ENCODE data around the gene AP2B1. TPM values are rescaled to one million over a fixed set of nuclear protein-coding genes. Genes with fewer than 3 reads are reported as not detected.

Gene AP2B1
- total and polyA plus RNA-seq, 9 of the 15 experiments (the other 6 are each of a cell fraction or from before 2014, with no cell fraction given): 60.1 to 287 (median 105) TPM

- no peak overlapping the region for H3K4me2 ChIP-seq (ENCODE audit: insufficient read depth, low read length)
- BruUV-seq (replicated peaks): no TSS peak
- no peaks in the 10 kb centered on the region for H3K9me3 ChIP-seq (replicated peaks; ENCODE audit: control insufficient read depth, insufficient read depth, low read depth, low read length)
- H3K27me3 ChIP-seq (ENCODE audit: control insufficient read depth in 2 of 2, insufficient read depth in 2 of 2, low read length in 2 of 2): no peaks in the 10 kb centered on the region
- H4K20me1 ChIP-seq (replicated peaks; ENCODE audit: control insufficient read depth, insufficient read depth, low read length): no peaks in the 10 kb centered on the region
- no peaks in the 10 kb centered on the region for H3K4me1 ChIP-seq (replicated peaks in 1 of 2; ENCODE audit: control insufficient read depth in 2 of 2, insufficient read depth in 2 of 2, low read length in 2 of 2)
- in situ Hi-C loops (cut with MboI): no loop called here
- 85% methylated on average over 2 of the region's 2 CpGs for WGBS (ENCODE audit: insufficient coverage, low coverage, missing lambda C conversion rate)
- TF ChIP-seq SMARCA4 (IDR thresholded peaks at IDR 0.05): no peak
- no peak for TF ChIP-seq EP400 (IDR thresholded peaks at IDR 0.05)
- TF ChIP-seq RERE (CRISPR knock-in tag; IDR thresholded peaks at IDR 0.05; ENCODE audit: borderline replicate concordance): no peak
- no peak for TF ChIP-seq IRF2 (CRISPR knock-in tag; IDR thresholded peaks at IDR 0.05)
- no peak for TF ChIP-seq CREB5 (CRISPR knock-in tag; IDR thresholded peaks at IDR 0.05)
- no peak overlapping the region for H3K9ac ChIP-seq (ENCODE audit: insufficient read depth in 1 of 2, low read depth in 2 of 2, low read length in 2 of 2)
- no peaks in the 10 kb centered on the region; the same call in 2 of the 3 replicates for H3K79me2 ChIP-seq (ENCODE audit: control insufficient read depth, insufficient read depth, low read length)
- H3K36me3 ChIP-seq (ENCODE audit: control insufficient read depth, insufficient read depth, low read length): peaks cover 84% of the 10 kb centered on the region
- no peak for FAIRE-seq
- intact Hi-C loops (cut with micrococcal nuclease): no loop called here
- no peak overlapping the region for H2AFZ ChIP-seq (ENCODE audit: low read depth, low read length)
- ATAC-seq: no peak
- H3K4me3 ChIP-seq: no peak overlapping the region
- DNase-seq (ENCODE audit: extremely low read depth in 1 of 4, low spot score in 3 of 4): no peak
- H3K27ac ChIP-seq (ENCODE audit: extremely low read depth, low read depth, low read length): no peak overlapping the region
- H3K9me1 ChIP-seq (ENCODE audit: control insufficient read depth, insufficient read depth, low read length): no peaks in the 10 kb centered on the region
- ChIA-PET CTCF (ENCODE audit: low intra/inter-chr PET ratio) (no interaction called here), POLR2A (interaction anchor here (1.0 kb wide), 1 partner anchor 14 kb away, joined by 3 read pairs; no protein-coding TSS in a partner anchor)
These were observed 89.3 kb downstream of the AP2B1 start for GRCh38 chr17:35676441-35676840.

Data from K562 (cell line).